ENCODE results near the gene TPRG1L.

Gene TPRG1L

DNA sequence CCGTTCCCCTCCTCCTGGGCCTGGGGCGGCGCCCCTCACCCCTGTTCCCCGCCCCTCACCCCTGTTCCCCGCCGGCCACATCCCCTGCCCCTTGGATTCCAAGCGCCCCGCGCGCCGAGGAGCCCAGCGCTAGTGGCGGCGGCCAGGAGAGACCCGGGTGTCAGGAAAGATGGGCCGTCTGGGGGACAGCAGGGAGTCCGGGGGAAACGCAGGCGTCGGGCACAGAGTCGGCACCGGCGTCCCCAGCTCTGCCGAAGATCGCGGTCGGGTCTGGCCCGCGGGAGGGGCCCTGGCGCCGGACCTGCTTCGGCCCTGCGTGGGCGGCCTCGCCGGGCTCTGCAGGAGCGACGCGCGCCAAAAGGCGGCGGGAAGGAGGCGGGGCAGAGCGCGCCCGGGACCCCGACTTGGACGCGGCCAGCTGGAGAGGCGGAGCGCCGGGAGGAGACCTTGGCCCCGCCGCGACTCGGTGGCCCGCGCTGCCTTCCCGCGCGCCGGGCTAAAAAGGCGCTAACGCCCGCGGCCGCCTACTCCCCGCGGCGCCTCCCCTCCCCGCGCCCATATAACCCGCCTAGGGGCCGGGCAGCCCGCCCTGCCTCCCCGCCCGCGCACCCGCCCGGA lies 27.2 kb downstream of the TPRG1L start, which contains the start of gene TP73:
Gene TP73 (plus strand): TSS at position 587 of the 618 bp plus-strand sequence. CDS start 29,850 bp downstream, outside the sequence.
- Mint-ChIP-seq H3K36me3 (peaks cover 8% of the 10 kb centered on the region), H3K27ac (peak within 1 kb of the TSS; percentile 12), H3K9me3 (no peaks in the 10 kb centered on the region), H3K4me3 (peak within 1 kb of the TSS; percentile 72), H3K4me1 (peaks cover 30% of the 10 kb centered on the region)
- no peak for ATAC-seq
- no peak for DNase-seq (ENCODE audit: low spot score in 2 of 2)

DNA sequence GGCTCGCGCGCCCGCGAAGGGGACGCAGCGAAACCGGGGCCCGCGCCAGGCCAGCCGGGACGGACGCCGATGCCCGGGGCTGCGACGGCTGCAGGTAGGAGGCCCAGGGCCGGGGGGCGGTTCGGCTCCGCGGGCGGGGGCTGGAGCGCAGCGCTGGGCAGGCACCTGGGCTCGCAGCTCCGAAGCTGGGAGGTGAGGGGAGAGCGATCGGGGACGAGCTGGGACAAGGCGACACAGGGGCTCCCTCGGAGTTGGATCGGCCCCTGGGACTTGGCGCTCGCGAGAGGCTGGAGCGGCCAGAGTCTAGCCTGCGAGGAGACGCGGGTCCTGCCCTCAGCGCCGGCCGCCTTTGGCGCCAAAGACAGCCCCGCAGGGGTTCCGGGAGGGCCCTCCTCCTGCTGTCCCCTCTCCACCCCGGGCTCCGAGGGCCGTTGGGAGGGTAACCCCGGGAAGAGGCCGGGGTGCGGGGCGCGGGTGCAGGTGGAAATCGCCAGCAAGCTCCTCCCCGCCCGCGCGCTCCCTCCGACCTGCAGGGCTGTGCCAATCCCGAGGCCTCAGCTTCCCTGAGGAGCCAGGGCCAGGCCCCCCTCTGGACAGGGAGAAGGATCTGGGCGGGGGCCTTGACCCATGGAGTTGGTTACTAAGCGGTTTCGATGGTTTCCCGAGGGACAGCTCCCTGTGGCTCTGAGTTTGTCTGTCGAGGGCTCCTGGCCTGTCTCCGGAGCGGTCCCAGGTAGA lies 27.9 kb downstream of the TPRG1L start:
- H3K4me3 Mint-ChIP-seq = peak overlapping the region; percentile 47
- no peak overlapping the region for H3K27ac Mint-ChIP-seq
- H3K36me3 Mint-ChIP-seq = peaks cover 1% of the 10 kb centered on the region
- no peaks in the 10 kb centered on the region for H3K9me3 Mint-ChIP-seq
- DNase-seq (ENCODE audit: low spot score in 2 of 2) (no peak), ATAC-seq (no peak)
- H3K4me1 Mint-ChIP-seq = peaks cover 33% of the 10 kb centered on the region

DNA sequence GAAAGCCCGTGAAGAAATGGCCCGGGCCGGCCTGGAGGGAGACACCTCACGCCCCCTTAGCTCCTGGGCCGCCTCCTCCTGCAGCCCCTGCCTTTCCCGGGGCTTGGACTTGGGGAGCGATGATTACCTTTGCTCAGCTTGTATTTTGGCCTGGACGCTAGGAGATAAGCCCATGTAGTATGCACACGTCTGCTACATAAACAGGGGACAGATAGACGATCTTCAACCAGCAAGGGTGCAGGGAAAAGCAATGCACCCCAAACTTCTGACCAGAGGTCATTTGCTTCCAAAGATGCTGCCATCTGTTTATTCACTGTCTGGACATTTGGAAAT lies 28.4 kb downstream of the TPRG1L start:
- DNase-seq (ENCODE audit: low spot score in 2 of 2) (no peak), ATAC-seq (no peak)
- Mint-ChIP-seq H3K4me1 (peaks cover 27% of the 10 kb centered on the region), H3K9me3 (no peaks in the 10 kb centered on the region), H3K27ac (peak overlapping the region; percentile 12), H3K4me3 (peak overlapping the region; percentile 47), H3K36me3 (no peaks in the 10 kb centered on the region)

DNA sequence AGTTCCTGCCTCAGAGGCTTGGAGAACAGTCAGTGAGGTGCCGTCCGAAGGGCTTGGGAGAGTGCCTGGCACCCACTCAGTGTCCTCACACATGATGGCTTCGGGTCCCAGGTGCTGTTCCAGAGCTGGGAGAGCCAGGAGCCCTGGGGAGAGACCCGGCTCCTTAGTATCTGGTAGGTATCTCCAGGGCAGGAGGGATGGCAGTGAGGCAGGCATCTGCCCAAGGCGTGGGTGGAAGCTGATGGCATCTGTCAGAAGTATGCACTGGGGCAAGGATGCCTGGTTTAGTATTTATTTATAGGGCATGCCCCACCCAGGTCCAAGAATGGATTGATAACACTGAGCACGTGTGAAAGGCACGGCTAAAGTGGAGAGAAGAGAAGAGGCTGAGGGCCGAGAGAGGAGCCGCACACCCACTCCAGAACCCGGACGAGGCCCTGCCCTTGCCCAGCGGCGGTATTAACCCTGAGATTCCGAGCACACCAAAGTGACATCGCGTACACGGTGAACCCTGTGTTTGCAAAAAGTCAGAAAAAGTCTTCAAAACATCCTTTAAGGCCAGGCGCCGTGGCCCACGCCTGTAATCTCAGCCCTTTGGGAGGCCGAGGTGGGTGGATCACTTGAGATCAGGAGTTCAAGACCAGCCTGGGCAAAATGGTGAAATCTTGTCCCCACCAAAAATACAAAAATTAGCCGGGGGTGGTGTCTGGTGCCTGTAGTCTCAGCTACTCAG lies 29.9 kb downstream of the TPRG1L start:
- Mint-ChIP-seq H3K36me3 (no peaks in the 10 kb centered on the region), H3K4me3 (no peak overlapping the region), H3K4me1 (peaks cover 20% of the 10 kb centered on the region), H3K9me3 (no peaks in the 10 kb centered on the region), H3K27ac (no peak overlapping the region)
- DNase-seq (ENCODE audit: low spot score in 2 of 2) (no peak), ATAC-seq (no peak)

DNA sequence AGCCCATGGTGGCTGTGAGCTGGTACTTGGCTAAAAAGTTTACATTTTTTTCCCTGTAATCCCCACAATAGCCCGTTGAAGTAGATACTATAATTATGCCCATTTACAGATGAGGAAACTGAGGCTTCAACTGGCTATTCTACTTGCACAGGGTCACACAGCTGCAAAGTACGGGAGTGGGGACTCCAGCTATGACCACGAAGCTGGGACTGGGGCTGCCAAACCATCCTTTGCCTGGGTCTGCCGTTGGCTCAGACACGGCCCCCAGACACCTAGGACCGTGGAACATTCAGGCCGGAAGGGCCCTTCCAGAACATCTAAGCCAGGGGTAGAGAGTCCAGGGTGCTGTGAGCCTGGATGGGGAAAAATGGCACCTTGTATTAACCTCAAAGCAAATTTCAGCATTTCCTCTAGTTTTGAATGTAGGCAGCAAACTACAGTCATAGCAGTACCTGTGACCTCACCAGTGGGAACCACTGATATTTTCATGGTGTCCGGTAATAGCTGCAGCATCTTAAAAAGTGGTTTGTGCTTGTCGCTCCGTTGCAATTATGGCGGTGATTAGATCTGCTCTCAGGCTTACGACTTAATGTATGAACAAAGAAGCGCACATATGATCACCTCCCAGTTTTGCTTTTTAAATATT lies 31.8 kb downstream of the TPRG1L start:
- no peak overlapping the region for H3K27ac Mint-ChIP-seq
- H3K4me3 Mint-ChIP-seq = no peak overlapping the region
- peaks cover 15% of the 10 kb centered on the region for H3K4me1 Mint-ChIP-seq
- ATAC-seq (peak; percentile 81), DNase-seq (ENCODE audit: low spot score in 2 of 2) (peak in 1 of 2 donors; percentile 73)
- H3K9me3 Mint-ChIP-seq = no peaks in the 10 kb centered on the region
- no peaks in the 10 kb centered on the region for H3K36me3 Mint-ChIP-seq

DNA sequence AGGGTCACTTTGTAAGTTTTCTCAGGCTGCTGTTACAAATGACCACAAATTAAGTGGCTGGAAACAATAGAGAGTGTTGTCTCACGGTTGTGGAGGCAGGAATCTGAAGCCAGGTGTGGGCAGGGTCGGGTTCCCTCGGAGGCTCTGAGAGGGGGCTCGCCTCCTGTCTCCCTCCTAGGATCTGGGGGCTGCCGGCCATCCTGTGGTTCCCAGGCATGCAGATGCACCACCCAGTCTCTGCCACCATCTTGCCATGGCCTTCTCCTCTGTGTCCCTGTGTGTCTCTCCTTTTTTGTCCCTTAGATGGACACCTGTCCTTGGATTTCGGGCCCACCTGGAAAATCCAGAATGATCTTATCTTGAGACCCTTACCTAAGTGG lies 32.3 kb downstream of the TPRG1L start:
- H3K27ac Mint-ChIP-seq = no peak overlapping the region
- DNase-seq (ENCODE audit: low spot score in 2 of 2) = no peak
- H3K4me3 Mint-ChIP-seq = no peak overlapping the region
- peaks cover 15% of the 10 kb centered on the region for H3K4me1 Mint-ChIP-seq
- no peaks in the 10 kb centered on the region for H3K36me3 Mint-ChIP-seq
- ATAC-seq = no peak
- H3K9me3 Mint-ChIP-seq = no peaks in the 10 kb centered on the region

DNA sequence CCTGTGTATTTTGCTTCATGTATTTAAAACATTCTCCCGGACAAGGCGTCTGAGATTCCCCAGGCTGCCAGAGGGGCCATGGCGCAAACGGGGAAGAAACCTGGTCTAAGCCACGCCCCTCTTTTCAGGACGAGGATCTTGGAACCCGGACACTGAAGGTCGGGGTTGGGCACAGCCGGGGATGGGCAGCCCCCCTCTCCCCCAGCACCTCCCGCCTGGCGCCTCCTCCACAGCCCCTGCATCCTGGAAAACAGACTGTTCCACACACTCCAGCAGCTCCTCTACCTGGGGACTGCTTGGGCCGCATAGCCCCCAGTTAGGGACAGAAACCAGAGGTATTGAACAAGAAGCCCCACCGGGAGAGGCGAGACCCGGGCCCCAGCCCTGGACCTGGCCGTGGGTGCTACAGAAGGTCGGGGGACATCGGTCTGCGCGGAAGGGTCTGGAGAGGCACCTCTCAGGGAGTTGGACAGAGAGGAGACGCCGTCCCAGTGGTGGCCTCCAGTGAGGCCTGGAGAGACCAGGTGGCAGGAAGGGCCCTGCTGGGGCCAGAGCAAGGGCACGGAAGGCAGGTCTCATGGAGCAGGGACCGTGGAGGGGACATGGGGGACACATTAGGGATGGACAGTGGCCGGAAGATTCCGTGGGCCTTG lies 32.9 kb downstream of the TPRG1L start:
- H3K36me3 Mint-ChIP-seq = no peaks in the 10 kb centered on the region
- H3K9me3 Mint-ChIP-seq = no peaks in the 10 kb centered on the region
- H3K4me1 Mint-ChIP-seq = peaks cover 15% of the 10 kb centered on the region
- no peak overlapping the region for H3K27ac Mint-ChIP-seq
- H3K4me3 Mint-ChIP-seq = no peak overlapping the region
- no peak for ATAC-seq
- no peak for DNase-seq (ENCODE audit: low spot score in 2 of 2)

DNA sequence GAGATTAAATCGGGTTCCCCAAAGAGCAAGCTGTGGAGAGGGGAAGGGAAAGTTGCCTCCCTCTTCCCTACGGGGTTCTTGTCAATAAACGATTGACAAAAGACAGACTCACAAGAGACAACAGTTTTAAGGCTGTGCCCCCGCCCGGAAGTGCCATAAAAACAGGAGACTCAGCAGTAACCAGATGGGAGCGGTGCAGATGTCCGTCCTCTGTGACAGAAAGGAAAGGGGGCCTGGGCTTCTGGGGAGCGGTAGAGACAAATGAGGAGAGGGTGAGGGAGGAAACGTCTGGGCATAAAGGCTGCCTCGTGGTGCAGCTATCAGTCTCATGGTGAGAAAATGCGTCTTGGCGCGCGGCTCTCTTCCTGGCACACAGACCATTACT lies 33.4 kb downstream of the TPRG1L start:
- H3K4me1 Mint-ChIP-seq = peaks cover 15% of the 10 kb centered on the region
- H3K9me3 Mint-ChIP-seq = no peaks in the 10 kb centered on the region
- H3K27ac Mint-ChIP-seq = no peak overlapping the region
- H3K36me3 Mint-ChIP-seq = no peaks in the 10 kb centered on the region
- DNase-seq (ENCODE audit: low spot score in 2 of 2) = no peak
- H3K4me3 Mint-ChIP-seq = no peak overlapping the region
- ATAC-seq = no peak

DNA sequence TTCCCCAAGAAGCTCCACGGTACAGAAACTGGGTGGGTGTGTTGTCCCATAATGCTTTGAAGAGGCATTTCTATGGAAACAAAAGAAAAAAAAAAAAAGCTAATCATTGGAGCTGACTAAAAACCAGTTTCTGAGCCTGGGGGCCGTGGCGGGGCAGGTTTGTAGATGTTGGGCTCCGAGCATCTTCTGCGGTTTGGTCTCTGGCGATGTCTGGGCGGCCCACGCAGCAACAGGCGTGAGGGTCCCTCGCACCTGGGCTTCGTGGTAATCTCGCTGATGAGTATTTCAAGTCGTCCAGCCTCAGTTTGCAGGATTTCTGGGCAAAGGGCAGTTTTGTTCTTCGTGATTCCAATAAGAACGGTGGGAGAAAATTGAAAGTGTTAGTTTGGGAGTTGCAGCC lies 34.3 kb downstream of the TPRG1L start:
- DNase-seq (ENCODE audit: low spot score in 2 of 2) = no peak
- Mint-ChIP-seq H3K4me3 (no peak overlapping the region), H3K4me1 (peaks cover 15% of the 10 kb centered on the region), H3K27ac (no peak overlapping the region), H3K9me3 (no peaks in the 10 kb centered on the region), H3K36me3 (no peaks in the 10 kb centered on the region)
- ATAC-seq = no peak

DNA sequence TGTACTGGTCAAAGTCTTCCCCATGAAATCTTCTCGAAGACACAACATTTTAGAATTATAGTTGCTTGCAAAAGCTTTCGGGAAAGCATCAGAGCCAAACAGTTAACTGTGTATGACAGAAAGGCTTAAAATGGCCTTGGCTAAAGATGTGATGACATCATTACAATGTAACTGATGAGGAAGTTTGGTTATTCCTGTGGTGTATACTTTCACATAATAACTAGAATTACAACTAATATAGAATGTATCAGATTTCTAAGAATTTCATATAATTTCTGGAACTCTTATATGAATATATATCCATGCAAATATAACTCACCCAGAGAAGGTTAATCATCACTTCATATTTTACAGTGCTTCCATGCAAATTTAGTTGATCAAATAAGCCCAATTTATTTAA lies 35.9 kb downstream of the TPRG1L start:
- no peaks in the 10 kb centered on the region for H3K36me3 Mint-ChIP-seq
- peaks cover 15% of the 10 kb centered on the region for H3K4me1 Mint-ChIP-seq
- H3K27ac Mint-ChIP-seq = no peak overlapping the region
- DNase-seq (ENCODE audit: low spot score in 2 of 2) (no peak), ATAC-seq (peak; percentile 77)
- H3K4me3 Mint-ChIP-seq = no peak overlapping the region
- H3K9me3 Mint-ChIP-seq = no peaks in the 10 kb centered on the region

DNA sequence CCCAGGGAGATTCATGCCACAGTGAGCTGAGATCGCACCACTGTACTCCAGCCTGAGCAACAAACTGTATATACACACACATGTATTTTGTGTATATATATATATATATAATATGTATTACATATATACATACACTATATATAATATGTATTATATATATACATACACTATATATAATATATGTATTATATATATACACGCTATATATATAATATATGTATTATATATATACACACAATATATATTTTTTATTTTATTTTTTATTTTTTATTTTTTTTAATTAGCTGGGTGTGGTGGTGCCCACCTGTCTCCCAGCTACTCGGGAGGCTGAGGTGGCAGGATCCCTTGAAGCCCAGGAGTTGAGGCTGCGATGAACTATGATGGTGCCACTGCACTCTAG lies 36.8 kb downstream of the TPRG1L start:
- Mint-ChIP-seq H3K9me3 (no peaks in the 10 kb centered on the region), H3K4me1 (peaks cover 7% of the 10 kb centered on the region), H3K27ac (no peak overlapping the region), H3K4me3 (no peak overlapping the region), H3K36me3 (no peaks in the 10 kb centered on the region)
- no peak for DNase-seq (ENCODE audit: low spot score in 2 of 2)
- ATAC-seq = no peak

DNA sequence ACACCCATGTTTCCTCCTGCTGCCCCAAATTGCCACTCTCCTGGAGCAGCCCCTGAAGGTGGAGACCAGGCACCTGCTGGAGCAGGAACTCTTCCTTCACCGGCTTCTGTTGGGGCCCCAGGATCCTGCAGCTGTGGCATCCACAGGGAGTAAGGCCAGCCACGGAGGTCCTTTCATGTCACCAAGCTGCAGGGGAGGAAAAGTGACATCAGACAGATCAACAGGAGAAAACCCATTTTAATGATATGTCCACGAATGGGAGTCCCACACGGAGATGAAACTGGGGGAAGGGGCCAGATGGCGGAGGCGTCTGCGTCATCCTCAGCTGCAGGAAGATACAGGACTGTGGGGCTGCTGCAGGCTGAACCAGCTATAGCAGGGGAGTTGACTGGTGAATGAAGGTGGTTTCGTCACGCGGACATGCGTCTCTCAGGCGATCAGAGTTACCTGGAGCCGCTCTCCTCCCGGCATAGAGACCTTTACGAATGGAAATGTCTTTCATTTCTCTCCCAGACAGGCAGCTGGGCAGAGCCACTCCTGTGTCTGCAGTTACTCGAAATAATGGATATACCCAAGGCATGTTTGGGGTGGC lies 37.4 kb downstream of the TPRG1L start:
- no peak overlapping the region for H3K4me3 Mint-ChIP-seq
- H3K9me3 Mint-ChIP-seq = no peaks in the 10 kb centered on the region

DNA sequence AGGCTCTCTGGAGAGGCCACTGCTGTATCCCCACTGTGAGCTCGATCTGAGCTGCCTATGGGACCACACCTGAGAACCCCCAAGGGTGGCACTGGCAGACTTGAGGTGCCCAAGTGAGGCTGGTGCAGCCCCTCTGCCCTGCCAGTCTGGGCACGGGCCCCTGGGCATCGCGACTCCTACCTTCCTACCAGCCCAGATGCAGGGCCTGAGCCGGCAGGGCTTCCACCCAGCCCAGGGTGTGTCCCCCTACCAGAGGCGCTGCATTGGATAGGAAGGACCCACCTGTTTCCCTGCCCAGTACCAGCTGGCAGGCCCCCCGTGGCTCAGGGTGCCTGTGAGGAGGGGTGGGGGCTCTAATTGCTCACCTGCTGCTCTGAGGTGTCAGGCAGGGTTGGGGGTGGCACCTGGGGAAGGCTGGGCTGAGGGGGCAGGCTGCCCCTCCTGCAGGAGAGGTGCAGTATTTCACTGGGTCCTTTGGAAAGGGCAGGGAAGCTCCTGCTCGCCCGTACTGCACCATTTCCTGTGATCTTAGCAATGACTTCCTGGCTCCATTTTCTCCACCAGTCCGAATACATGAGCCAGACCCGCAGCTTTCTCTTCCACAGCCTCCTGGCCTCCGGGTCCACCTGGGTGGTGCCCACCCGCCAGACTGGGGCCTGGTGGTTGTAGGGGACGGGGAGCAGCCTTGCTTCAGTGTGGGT lies 39.3 kb downstream of the TPRG1L start:
- H3K4me3 Mint-ChIP-seq = no peak overlapping the region
- ATAC-seq = no peak
- no peaks in the 10 kb centered on the region for H3K36me3 Mint-ChIP-seq
- no peak overlapping the region for H3K27ac Mint-ChIP-seq
- H3K9me3 Mint-ChIP-seq = no peaks in the 10 kb centered on the region
- H3K4me1 Mint-ChIP-seq = no peaks in the 10 kb centered on the region
- no peak for DNase-seq (ENCODE audit: low spot score in 2 of 2)

More for the DNA sequence above, 37.4 kb downstream of the TPRG1L start:
- Mint-ChIP-seq H3K27ac (no peak overlapping the region), H3K36me3 (no peaks in the 10 kb centered on the region), H3K4me1 (peaks cover 2% of the 10 kb centered on the region)
- no peak for DNase-seq (ENCODE audit: low spot score in 2 of 2)
- no peak for ATAC-seq

DNA sequence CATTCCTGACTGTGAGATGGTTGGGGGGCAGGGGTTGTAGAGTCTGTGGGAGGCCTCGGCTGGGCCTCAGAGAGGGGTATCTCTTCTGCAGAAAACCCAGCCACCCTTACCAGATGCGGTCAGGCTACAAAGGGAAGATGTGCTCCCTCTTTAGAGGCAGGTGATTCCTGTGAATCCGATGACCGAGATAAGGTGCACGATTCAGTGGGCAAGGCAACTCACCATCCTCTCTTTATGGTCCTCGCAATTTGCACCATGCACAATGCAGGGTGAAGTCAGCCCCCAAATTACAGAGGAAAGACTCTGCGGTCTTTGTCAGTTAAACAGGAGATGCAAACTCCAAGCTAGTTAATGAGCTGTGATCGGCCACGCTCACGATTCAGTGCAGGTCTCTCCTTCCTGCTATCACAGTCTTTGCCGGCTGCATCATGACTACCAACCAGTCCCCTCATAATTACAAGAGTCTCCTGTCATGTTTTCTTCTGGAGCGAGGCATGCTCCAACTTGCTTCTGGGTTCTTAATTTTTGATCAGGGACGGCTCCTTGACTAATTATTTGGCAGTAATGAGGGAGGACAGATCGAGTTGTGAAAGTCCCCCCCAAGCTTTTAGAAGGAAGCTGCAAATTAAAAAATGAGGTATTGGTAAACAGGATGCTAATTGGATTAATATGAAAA lies 40.0 kb downstream of the TPRG1L start:
- H3K4me1 Mint-ChIP-seq = no peaks in the 10 kb centered on the region
- ATAC-seq (no peak), DNase-seq (ENCODE audit: low spot score in 2 of 2) (no peak)
- H3K4me3 Mint-ChIP-seq = no peak overlapping the region
- no peaks in the 10 kb centered on the region for H3K36me3 Mint-ChIP-seq
- H3K27ac Mint-ChIP-seq = no peak overlapping the region
- H3K9me3 Mint-ChIP-seq = no peaks in the 10 kb centered on the region

All from stimulated activated effector memory CD8-positive, alpha-beta T cell treated with anti-CD3 and anti-CD28 coated beads, Interleukin-12 subunit alpha, Interleukin-12 subunit beta, amount 100 ng/mL, for 72 hours (primary cell).